DMS 273 treated with DMSO at 0.1 percent for 48 hours (cell line): ENCODE measurements around the gene CFAP46.
"Not testable (repeated sequence)": the region's sequence is repeated elsewhere in the genome, so short reads cannot be mapped to it uniquely, and the experiment has no call there.

Experiments used
- DNase-seq: peaks from one replicate; lab custom pipeline; 2025; lab: John Stamatoyannopoulos, UW

The CFAP46 gene

DNA sequence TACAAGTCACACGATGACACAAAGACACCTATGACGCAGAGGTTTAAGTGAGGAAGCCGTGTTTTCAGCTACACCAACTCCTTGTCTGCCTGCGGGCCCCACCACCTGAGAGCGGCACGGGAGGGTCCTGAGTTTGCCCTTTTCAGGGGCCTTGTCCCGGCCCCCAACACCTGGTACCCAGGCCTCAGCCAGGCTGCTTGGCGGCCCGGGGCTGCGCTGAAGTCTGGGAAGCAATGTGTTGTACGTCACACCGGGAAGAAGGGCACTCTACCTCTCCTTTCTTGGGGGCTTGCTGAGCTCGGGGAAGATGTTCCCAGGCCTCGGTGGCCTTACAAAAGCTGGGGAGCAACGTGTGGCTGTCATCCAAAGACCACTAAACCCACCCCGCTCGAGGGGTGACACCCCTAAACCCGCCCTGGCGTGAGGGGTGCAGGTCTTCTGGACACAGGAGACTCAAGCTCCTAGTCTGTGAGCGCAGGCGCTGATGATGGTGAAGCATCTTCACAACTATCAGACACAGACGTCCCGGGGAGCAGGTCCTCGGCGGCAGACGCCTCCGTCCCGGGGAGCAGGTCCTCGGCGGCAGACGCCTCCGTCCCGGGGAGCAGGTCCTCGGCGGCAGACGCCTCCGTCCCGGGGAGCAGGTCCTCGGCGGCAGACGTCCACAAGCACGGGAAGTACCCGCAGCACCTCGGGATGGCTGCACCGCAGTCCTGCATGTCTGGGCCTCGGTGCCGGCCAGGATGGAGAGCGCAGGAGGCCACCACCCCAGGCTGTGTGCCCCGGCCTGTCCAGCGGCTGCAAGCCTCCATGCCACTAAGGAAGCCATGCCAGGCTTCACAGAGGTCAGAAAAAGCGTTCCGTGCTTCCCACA is 15.4 kb downstream of the CFAP46 start:
- no peak for DNase-seq

DNA sequence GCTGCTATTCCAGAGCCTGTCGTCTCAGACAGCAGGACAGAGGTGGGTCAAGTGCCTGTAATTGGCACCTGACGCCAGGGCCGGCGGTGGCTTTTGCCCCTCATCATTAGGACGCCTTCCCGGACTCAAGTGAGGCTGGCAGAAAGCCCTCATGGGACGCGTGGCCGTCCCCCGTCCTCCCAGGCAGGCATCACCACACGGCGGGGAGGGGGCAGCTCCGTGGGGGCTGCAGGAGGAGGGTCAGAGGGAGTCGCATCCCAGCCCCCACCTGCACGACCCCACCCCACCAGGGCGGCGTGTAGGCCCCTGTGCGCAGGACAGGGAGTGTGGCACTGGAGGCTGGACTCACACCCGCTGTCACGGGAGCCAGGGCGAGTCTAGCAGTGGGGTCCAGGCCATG is 16.3 kb downstream of the CFAP46 start:
- no peak for DNase-seq

- no peak for DNase-seq
Measured at GRCh38 chr10:132925614-132926013, 16.8 kb downstream of the CFAP46 start.

GRCh38 chr10:132925071-132925561 is 17.3 kb downstream of the CFAP46 start:
- no peak for DNase-seq

GRCh38 chr10:132924046-132924952 is 18.1 kb downstream of the CFAP46 start:
- no peak for DNase-seq

- DNase-seq, result not testable (repeated sequence)
Measured at GRCh38 chr10:132923384-132923783, 19.0 kb downstream of the CFAP46 start.

GRCh38 chr10:132922872-132923271 is 19.5 kb downstream of the CFAP46 start:
- no peak for DNase-seq

DNA sequence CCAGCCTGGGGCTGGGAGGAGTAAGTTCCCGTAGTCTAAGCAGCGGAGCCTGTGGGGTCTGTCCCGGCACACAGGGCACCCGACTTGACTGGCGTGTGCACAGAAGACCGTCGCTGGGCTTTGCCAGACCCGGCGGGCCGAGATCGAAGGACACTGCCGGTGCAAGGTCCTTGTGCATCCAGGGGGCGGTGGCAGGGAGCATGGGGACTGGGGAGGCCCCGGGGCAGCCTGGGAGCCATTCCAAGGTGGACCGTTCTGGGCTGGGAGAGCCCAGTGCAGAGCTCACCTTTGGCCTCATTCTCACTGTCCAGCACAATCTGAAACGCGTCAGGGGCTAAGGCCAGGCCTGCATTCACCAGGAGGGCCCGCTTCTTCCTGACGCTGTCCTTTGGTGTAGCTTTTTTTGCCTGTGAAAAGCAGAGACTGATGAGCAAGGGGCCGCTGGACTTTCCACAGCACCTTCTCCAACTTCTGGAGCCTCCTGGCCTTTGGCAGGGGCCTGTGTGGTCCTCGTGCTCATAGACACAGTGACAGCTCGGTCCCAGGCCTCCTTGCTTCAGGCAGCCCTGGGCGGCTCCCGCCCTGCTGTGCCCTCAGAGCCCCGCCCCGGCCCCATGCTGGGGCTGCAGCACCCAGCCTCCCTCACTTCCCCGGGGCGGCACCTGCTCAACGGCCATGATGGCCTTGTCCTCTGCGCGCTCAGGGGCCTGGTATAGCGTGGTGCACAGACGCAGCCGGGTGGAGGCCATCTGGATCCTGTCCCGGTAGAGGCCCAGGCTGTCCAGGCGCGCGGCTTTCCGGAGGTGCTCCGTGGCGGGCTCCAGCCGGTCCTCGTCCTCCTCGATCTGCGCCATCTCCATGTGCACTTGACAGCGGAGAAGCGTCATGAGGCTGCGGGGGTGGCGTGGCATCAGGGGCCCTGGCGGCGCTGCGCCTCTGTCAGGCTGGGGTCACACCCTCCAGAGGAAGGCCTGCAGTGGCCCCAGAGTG is 20.3 kb downstream of the CFAP46 start:
- no peak for DNase-seq

- DNase-seq, result no peak
Measured at GRCh38 chr10:132921086-132921485, 21.3 kb downstream of the CFAP46 start.

DNA sequence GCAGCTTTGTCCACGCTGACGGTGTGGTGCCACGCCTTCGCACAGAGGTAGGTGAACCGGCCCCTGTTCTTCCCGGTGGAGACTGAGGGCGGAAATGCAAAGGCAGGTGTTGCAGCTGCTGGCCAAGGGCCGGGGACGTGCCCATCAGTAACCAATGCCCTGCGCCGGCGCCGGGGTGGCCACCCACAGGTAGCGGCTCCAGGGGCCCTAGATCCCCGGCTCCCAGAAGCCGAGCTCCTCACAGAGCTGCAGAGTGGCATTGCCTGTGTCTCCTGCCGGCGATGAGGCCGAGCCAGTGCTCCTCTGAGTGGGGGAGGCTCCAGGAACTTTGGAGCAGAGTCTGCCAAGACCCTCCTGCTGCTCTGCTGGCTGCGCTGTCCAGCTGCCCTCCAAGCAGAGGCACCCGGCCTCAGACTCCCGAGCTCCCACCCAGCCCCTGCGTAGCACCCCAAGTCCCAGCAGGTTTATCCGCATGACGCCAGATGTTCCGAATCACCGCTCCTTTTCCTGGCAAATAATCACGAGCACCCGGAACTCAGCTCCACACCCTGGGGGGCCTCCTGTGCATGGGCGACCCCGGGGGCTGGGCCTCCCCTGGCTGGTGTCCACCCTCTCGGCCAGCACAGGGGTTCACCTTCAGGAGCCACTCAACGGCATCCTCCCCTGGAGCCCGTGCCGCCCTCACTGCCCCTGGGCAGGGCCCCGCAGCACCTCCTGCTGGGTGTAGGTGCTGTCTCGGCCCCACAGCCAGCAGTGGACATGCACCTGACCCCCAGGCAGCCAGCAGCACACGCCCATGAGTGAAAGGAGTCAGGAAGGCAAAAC is 22.1 kb downstream of the CFAP46 start:
- DNase-seq, result no peak

GRCh38 chr10:132919374-132920100 is 22.8 kb downstream of the CFAP46 start:
- no peak for DNase-seq

GRCh38 chr10:132918617-132919373 is 23.6 kb downstream of the CFAP46 start:
- DNase-seq, result no peak

GRCh38 chr10:132918264-132918616 is 24.1 kb downstream of the CFAP46 start:
- no peak for DNase-seq

GRCh38 chr10:132916956-132917666 is 25.3 kb downstream of the CFAP46 start:
- DNase-seq, result no peak

- no peak for DNase-seq
Measured at GRCh38 chr10:132916421-132916841, 25.9 kb downstream of the CFAP46 start.

GRCh38 chr10:132915411-132915810 is 27.0 kb downstream of the CFAP46 start:
- DNase-seq, result no peak

DNA sequence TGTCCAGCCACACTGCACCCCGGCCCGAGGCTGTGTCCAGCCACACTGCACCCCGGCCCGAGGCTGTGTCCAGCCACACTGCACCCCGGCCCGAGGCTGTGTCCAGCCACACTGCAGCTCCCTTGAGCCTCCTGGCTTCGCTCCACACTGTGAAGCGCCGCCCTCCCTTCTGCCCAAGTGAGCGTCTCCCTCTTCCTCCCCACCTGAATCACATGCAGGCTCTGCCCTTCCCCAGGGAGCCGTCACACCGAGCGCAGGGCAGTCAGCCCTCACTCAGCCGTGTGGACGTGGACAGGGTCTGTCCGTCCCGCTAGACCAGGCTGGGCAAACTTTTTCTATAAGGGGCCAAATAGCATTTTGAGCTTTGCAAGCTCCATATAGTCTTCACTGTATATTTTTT is 27.6 kb downstream of the CFAP46 start:
- no peak for DNase-seq

- no peak for DNase-seq
Measured at GRCh38 chr10:132913559-132914115, 28.7 kb downstream of the CFAP46 start.
